Measurements from ENCODE around the gene UIMC1. TPM values are rescaled to one million over a fixed set of nuclear protein-coding genes. Genes with fewer than 3 reads are reported as not detected.
"Not testable (repeated sequence)": the region's sequence is repeated elsewhere in the genome, so short reads cannot be mapped to it uniquely, and the experiment has no call there.

The UIMC1 gene
- polyA plus RNA-seq, 1 of the 3 experiments (the other 2 are of a cell fraction) = 19.9 TPM

GRCh38 chr5:176872586-176872985 is 134.0 kb downstream of the UIMC1 start:
- DNase-seq; H3K79me2 ChIP-seq (ENCODE audit: insufficient read depth); H3K9ac ChIP-seq; H3K36me3 ChIP-seq (replicated peaks in 1 of 2; ENCODE audit: control insufficient read depth in 1 of 2, insufficient read depth in 2 of 2, low read length in 1 of 2); H3K4me2 ChIP-seq; H3K9me3 ChIP-seq; H3K27ac ChIP-seq (ENCODE audit: low read depth in 2 of 2, low read length in 1 of 2); POLR2A ChIA-PET; H3K27me3 ChIP-seq (ENCODE audit: insufficient read depth); H3K9me2 ChIP-seq; H4K20me1 ChIP-seq (ENCODE audit: insufficient read depth); H3K4me3 ChIP-seq (ENCODE audit: low read depth in 2 of 2, low read length in 1 of 2); H3F3A ChIP-seq (replicated peaks; ENCODE audit: insufficient read depth); H2AFZ ChIP-seq (ENCODE audit: low read depth): not testable (repeated sequence)
- 52% methylated on average over 2 of the region's 2 CpGs for WGBS (ENCODE audit: low lambda C conversion rate)
- peaks cover 0 to 39% of the 10 kb centered on the region in 2 experiments; a peak in 2 of 4 replicates for H3K4me1 ChIP-seq (ENCODE audit: control insufficient read depth in 1 of 2, insufficient read depth in 2 of 2, low read depth in 1 of 2, low read length in 1 of 2)
- CTCF ChIA-PET = interaction anchor here (1.5 kb wide), 1 partner anchor 199 kb away, joined by 3 read pairs; no protein-coding TSS in a partner anchor

GRCh38 chr5:176870644-176871043 is 135.9 kb downstream of the UIMC1 start:
- H3K4me3 ChIP-seq (ENCODE audit: low read depth in 2 of 2, low read length in 1 of 2); H3K27me3 ChIP-seq (ENCODE audit: insufficient read depth); DNase-seq; H4K20me1 ChIP-seq (ENCODE audit: insufficient read depth); H3K36me3 ChIP-seq (replicated peaks in 1 of 2; ENCODE audit: control insufficient read depth in 1 of 2, insufficient read depth in 2 of 2, low read length in 1 of 2); H3K27ac ChIP-seq (ENCODE audit: low read depth in 2 of 2, low read length in 1 of 2); POLR2A ChIA-PET; H2AFZ ChIP-seq (ENCODE audit: low read depth); H3K9me3 ChIP-seq; H3K79me2 ChIP-seq (ENCODE audit: insufficient read depth); H3F3A ChIP-seq (replicated peaks; ENCODE audit: insufficient read depth); H3K9ac ChIP-seq; H3K9me2 ChIP-seq; H3K4me2 ChIP-seq: not testable (repeated sequence)
- 62% methylated on average over 9 of the region's 10 CpGs for WGBS (ENCODE audit: low lambda C conversion rate)
- peaks cover 0 to 48% of the 10 kb centered on the region in 2 experiments; a peak in 2 of 4 replicates for H3K4me1 ChIP-seq (ENCODE audit: control insufficient read depth in 1 of 2, insufficient read depth in 2 of 2, low read depth in 1 of 2, low read length in 1 of 2)
- CTCF ChIA-PET = interaction anchor here (0.7 to 2.3 kb wide), 10 partner anchors 8 to 210 kb away, joined by 3 to 13 read pairs (median 4); no protein-coding TSS in a partner anchor

- WGBS (ENCODE audit: low lambda C conversion rate) = 72% methylated on average over 13 of the region's 17 CpGs
- no peak for TF ChIP-seq ZBTB33 (IDR thresholded peaks at IDR 0.05; ENCODE audit: borderline replicate concordance, low read depth)
- TF ChIP-seq RAD21 (IDR thresholded peaks at IDR 0.05; ENCODE audit: low read length) = peak; percentile 59
- peak; percentile 55 for TF ChIP-seq SMC3 (IDR thresholded peaks at IDR 0.05; ENCODE audit: low read depth, low read length)
- peak; percentile 16 for TF ChIP-seq CHD2 (IDR thresholded peaks at IDR 0.05; ENCODE audit: low read length, partially characterized antibody)
- TF ChIP-seq CTCF (IDR thresholded peaks at IDR 0.05) = peak; percentile 47
- H3K9ac ChIP-seq = no peak overlapping the region
- H3K9me2 ChIP-seq = no peaks in the 10 kb centered on the region
- H3K4me3 ChIP-seq (ENCODE audit: low read depth in 2 of 2, low read length in 1 of 2) = no peak overlapping the region
- DNase-seq = peak; percentile 84
- H3K36me3 ChIP-seq (replicated peaks in 1 of 2; ENCODE audit: control insufficient read depth in 1 of 2, insufficient read depth in 2 of 2, low read length in 1 of 2) = no peaks in the 10 kb centered on the region
- CTCF ChIA-PET = interaction anchor here (0.7 to 2.3 kb wide), 12 partner anchors 9 to 210 kb away, joined by 3 to 13 read pairs (median 4); no protein-coding TSS in a partner anchor
- POLR2A ChIA-PET = no interaction called here
- no peak overlapping the region for H3K4me2 ChIP-seq
- H3K79me2 ChIP-seq (ENCODE audit: insufficient read depth) = no peaks in the 10 kb centered on the region
- H4K20me1 ChIP-seq (ENCODE audit: insufficient read depth) = no peaks in the 10 kb centered on the region
- H3K4me1 ChIP-seq (ENCODE audit: control insufficient read depth in 1 of 2, insufficient read depth in 2 of 2, low read depth in 1 of 2, low read length in 1 of 2) = peaks cover 0 to 52% of the 10 kb centered on the region in 2 experiments; a peak in 2 of 4 replicates
- peaks cover 4% of the 10 kb centered on the region; the same call in 1 of the 2 replicates for H3K27me3 ChIP-seq (ENCODE audit: insufficient read depth)
- no peak overlapping the region for H3K27ac ChIP-seq (ENCODE audit: low read depth in 2 of 2, low read length in 1 of 2)
- H3F3A ChIP-seq (replicated peaks; ENCODE audit: insufficient read depth) = no peaks in the 10 kb centered on the region
- no peaks in the 10 kb centered on the region for H3K9me3 ChIP-seq
- no peak overlapping the region for H2AFZ ChIP-seq (ENCODE audit: low read depth)
These were observed 136.4 kb downstream of the UIMC1 start for GRCh38 chr5:176870110-176870591.
